IMR-90 (cell line): ENCODE data around the gene TEX22.

ENCODE experiments used
- BHLHE40 ChIP-seq: fragments of 150-350 bp; IDR thresholded peaks from 2 replicates; pipeline ENCODE4 v1.6.1; 2016; ENCODE audit warnings: mild to moderate bottlenecking, low read depth, low read length
- CEBPB ChIP-seq: IDR thresholded peaks from 2 replicates; pipeline ENCODE4 v1.6.1; 2012; ENCODE audit warnings: low read depth, low read length, improper control_type of control experiment
- CHD1 ChIP-seq: IDR thresholded peaks from 2 replicates; pipeline ENCODE4 v1.6.1; 2012; ENCODE audit warnings: low read depth, low read length, improper control_type of control experiment
- FOS ChIP-seq: fragments of 150-350 bp; IDR thresholded peaks from 2 replicates; pipeline ENCODE4 v1.6.1; 2016; ENCODE audit warnings: low read depth, low read length
- MAZ ChIP-seq: IDR thresholded peaks from 2 replicates; pipeline ENCODE4 v1.6.1; 2012; ENCODE audit warnings: low read depth, mild to moderate bottlenecking, low read length, improper control_type of control experiment, moderate library complexity, borderline replicate concordance
- MXI1 ChIP-seq: IDR thresholded peaks from 2 replicates; pipeline ENCODE4 v1.6.1; 2012; ENCODE audit warnings: low read depth, mild to moderate bottlenecking, low read length, moderate library complexity, borderline replicate concordance
- POLR2A ChIP-seq: IDR thresholded peaks from 2 replicates; pipeline ENCODE4 v1.6.1; 2012; ENCODE audit warnings: mild to moderate bottlenecking, low read depth, low read length
- RAD21 ChIP-seq: IDR thresholded peaks from 2 replicates; pipeline ENCODE4 v1.6.1; 2012; ENCODE audit warnings: low read length, improper control_type of control experiment
- RCOR1 ChIP-seq: IDR thresholded peaks from 2 replicates; pipeline ENCODE4 v1.6.1; 2012; ENCODE audit warnings: mild to moderate bottlenecking, low read length, improper control_type of control experiment; ENCODE audit not compliant: insufficient replicate concordance
- RFX5 ChIP-seq: IDR thresholded peaks from 2 replicates; pipeline ENCODE4 v1.8.0; 2012; ENCODE audit warnings: low read depth, mild to moderate bottlenecking, low read length, moderate library complexity
- SMC3 ChIP-seq: fragments of 150-350 bp; IDR thresholded peaks from 2 replicates; pipeline ENCODE4 v1.6.1; 2016; ENCODE audit warnings: low read depth, mild to moderate bottlenecking, antibody characterized with exemption, low read length, moderate library complexity
- TF ChIP-seq, protein P1 (sequence below): conservative IDR thresholded peaks from 2 replicates; pipeline ENCODE4 v1.5.1; 2012; ENCODE audit warnings: mild to moderate bottlenecking, low read depth, low read length, improper control_type of control experiment
- TF ChIP-seq, protein P2 (sequence below): fragments of 150-350 bp; IDR thresholded peaks from 2 replicates; pipeline ENCODE4 v1.6.1; 2017; ENCODE audit warnings: mild to moderate bottlenecking, antibody characterized with exemption, low read length, low read depth

DNA sequence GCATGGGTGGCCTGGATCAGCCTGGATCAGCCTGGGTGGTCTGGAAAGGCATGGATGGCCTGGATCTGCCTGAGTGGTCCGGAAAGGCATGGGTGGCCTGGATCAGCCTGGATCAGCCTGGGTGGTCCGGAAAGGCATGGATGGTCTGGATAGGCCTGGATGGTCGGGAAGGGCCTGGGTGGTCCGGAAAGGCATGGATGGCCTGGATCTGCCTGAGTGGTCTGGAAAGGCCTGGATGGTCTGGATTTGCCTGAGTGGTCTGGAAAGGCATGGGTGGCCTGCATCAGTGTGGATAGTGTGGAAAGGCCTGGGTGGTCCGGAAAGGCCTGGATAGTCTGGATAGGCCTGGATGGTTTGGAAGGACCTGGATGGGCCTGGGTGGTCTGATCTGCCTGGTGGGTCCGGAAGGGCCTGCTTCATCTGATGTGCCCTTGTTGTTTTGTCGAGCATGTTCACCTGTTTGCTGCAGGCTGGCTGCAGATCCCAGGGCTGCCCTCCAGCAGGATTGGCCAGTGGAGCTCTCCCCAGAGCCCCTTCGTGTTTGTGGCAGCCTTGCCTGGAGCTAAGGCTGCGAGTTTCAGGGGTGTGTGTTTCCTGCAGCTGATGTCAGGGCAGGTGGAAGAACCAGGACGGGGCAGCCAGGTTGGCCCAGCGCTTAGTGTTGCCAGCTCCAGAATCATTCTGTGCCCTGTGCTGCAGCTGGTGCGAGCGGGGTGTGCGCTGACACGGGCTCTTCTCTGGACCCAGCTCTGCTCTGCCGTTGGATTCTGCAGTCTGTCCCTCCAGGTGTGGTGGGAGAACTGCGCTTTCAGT lies 19.3 kb upstream of the TEX22 start:
- TF ChIP-seq POLR2A (no peak), RAD21 (no peak), SMC3 (no peak), BHLHE40 (no peak), FOS (no peak), MAZ (no peak), RFX5 (no peak), MXI1 (no peak), RCOR1 (no peak), CHD1 (no peak), CEBPB (no peak)
- TF ChIP-seq, protein P1, sequence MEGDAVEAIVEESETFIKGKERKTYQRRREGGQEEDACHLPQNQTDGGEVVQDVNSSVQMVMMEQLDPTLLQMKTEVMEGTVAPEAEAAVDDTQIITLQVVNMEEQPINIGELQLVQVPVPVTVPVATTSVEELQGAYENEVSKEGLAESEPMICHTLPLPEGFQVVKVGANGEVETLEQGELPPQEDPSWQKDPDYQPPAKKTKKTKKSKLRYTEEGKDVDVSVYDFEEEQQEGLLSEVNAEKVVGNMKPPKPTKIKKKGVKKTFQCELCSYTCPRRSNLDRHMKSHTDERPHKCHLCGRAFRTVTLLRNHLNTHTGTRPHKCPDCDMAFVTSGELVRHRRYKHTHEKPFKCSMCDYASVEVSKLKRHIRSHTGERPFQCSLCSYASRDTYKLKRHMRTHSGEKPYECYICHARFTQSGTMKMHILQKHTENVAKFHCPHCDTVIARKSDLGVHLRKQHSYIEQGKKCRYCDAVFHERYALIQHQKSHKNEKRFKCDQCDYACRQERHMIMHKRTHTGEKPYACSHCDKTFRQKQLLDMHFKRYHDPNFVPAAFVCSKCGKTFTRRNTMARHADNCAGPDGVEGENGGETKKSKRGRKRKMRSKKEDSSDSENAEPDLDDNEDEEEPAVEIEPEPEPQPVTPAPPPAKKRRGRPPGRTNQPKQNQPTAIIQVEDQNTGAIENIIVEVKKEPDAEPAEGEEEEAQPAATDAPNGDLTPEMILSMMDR: no peak
- TF ChIP-seq, protein P2, sequence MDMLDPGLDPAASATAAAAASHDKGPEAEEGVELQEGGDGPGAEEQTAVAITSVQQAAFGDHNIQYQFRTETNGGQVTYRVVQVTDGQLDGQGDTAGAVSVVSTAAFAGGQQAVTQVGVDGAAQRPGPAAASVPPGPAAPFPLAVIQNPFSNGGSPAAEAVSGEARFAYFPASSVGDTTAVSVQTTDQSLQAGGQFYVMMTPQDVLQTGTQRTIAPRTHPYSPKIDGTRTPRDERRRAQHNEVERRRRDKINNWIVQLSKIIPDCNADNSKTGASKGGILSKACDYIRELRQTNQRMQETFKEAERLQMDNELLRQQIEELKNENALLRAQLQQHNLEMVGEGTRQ: no peak
